Measurements from ENCODE around the gene TUB. TPM values are rescaled to one million over a fixed set of nuclear protein-coding genes. Genes with fewer than 3 reads are reported as not detected.

The TUB gene
- total and polyA plus RNA-seq, 2 of the 13 experiments (the other 11 are each of a cell fraction or from before 2014, with no cell fraction given): 4.3 to 5.6 TPM

- TF ChIP-seq AKNA (CRISPR knock-in tag; IDR thresholded peaks at IDR 0.05; ENCODE audit: borderline replicate concordance) (no peak), MTF1 (CRISPR knock-in tag; IDR thresholded peaks at IDR 0.05) (no peak), ZNF33A (CRISPR knock-in tag; IDR thresholded peaks at IDR 0.05; ENCODE audit: borderline replicate concordance) (no peak), IKZF5 (CRISPR knock-in tag; IDR thresholded peaks at IDR 0.05) (no peak), SNAPC2 (CRISPR knock-in tag; IDR thresholded peaks at IDR 0.05) (no peak)
These were observed 29.4 kb downstream of the TUB start (continued) for GRCh38 chr11:8110396-8110795.

GRCh38 chr11:8111636-8112035 lies 30.6 kb downstream of the TUB start:
- POLR2A ChIA-PET: no interaction called here
- TF ChIP-seq HNF4G (IDR thresholded peaks at IDR 0.05; ENCODE audit: borderline replicate concordance, low read depth, low read length): no peak
- TF ChIP-seq HNF4G (CRISPR knock-in tag; IDR thresholded peaks at IDR 0.05; ENCODE audit: borderline replicate concordance, low read depth): no peak
- TF ChIP-seq ZNF280B (CRISPR knock-in tag; IDR thresholded peaks at IDR 0.05; ENCODE audit: borderline replicate concordance): no peak
- no peak for TF ChIP-seq RBM39 (IDR thresholded peaks at IDR 0.05; ENCODE audit: low read depth, low read length, poor library complexity, severe bottlenecking)
- no peak for TF ChIP-seq DR1 (CRISPR knock-in tag; IDR thresholded peaks at IDR 0.05)
- TF ChIP-seq EHMT2 (IDR thresholded peaks at IDR 0.05; ENCODE audit: borderline replicate concordance, low read depth, low read length): no peak
- TF ChIP-seq ZNF768 (CRISPR knock-in tag; IDR thresholded peaks at IDR 0.05): no peak
- TF ChIP-seq MED8 (CRISPR knock-in tag; IDR thresholded peaks at IDR 0.05; ENCODE audit: insufficient replicate concordance): no peak
- TF ChIP-seq RCOR2 (CRISPR knock-in tag; IDR thresholded peaks at IDR 0.05): no peak
- no peak for TF ChIP-seq SALL2 (CRISPR knock-in tag; IDR thresholded peaks at IDR 0.05)
- TF ChIP-seq ZNF746 (CRISPR knock-in tag; IDR thresholded peaks at IDR 0.05): no peak
- TF ChIP-seq ARID2 (CRISPR knock-in tag; IDR thresholded peaks at IDR 0.05; ENCODE audit: borderline replicate concordance): no peak

More at GRCh38 chr11:8111636-8112035, 30.6 kb downstream of the TUB start:
- ATAC-seq (no peak), DNase-seq (ENCODE audit: low spot score) (no peak), FAIRE-seq (no peak)
- H3K4me2 ChIP-seq (ENCODE audit: low read depth, low read length): no peak overlapping the region
- WGBS (ENCODE audit: low lambda C conversion rate): 66% methylated on average over 8 of the region's 8 CpGs
- no peak overlapping the region for H2AFZ ChIP-seq (ENCODE audit: low read length)
- intact Hi-C loops (cut with micrococcal nuclease; ENCODE audit: unreplicated experiment): no loop called here
- no peak overlapping the region for H3K27ac ChIP-seq (ENCODE audit: extremely low read length, insufficient read depth, low read length)
- H3K36me3 ChIP-seq (replicated peaks in 1 of 2; ENCODE audit: control insufficient read depth in 1 of 2, insufficient read depth in 2 of 2, low read length in 2 of 2): no peaks in the 10 kb centered on the region
- H3K9me3 ChIP-seq (ENCODE audit: low read length): peaks cover 5% of the 10 kb centered on the region; the same call in 1 of the 2 replicates
- H3K4me1 ChIP-seq (ENCODE audit: insufficient read depth, low read length): peaks cover 7% of the 10 kb centered on the region
- no peaks in the 10 kb centered on the region; a peak in 1 of 5 replicates for H3K27me3 ChIP-seq (ENCODE audit: control insufficient read depth in 1 of 2, insufficient read depth in 2 of 2, low read length in 2 of 2)
- BruUV-seq (replicated peaks): no TSS peak
- no peak overlapping the region for H3K4me3 ChIP-seq (replicated peaks in 1 of 3; ENCODE audit: insufficient read depth in 1 of 3, low read depth in 2 of 3, low read length in 3 of 3)
- CTCF ChIA-PET (ENCODE audit: low intra/inter-chr PET ratio, low total read pairs): no interaction called here
- no peak overlapping the region for H3K9ac ChIP-seq (ENCODE audit: insufficient read depth, low read depth, low read length)
- no peaks in the 10 kb centered on the region for H3K79me2 ChIP-seq (ENCODE audit: insufficient read depth, low read length)
- no peaks in the 10 kb centered on the region for H4K20me1 ChIP-seq (ENCODE audit: insufficient read depth, low read length)
- in situ Hi-C loops (cut with HindIII; ENCODE audit: extremely low pct_ligation_motif_present, low pct_unique_long_range_greater_than_20kb): no loop called here

Measured in HepG2 (cell line).